IPS-15b (cell line): Measurements from ENCODE around the gene PGF.

Experiments used
- H3K27me3 ChIP-seq: one replicate; pipeline ENCODE4 v1.6.1; 2013; ENCODE audit warnings: low read length; ENCODE audit not compliant: control insufficient read depth, insufficient read depth
- H3K36me3 ChIP-seq: one replicate; pipeline ENCODE4 v1.6.1; 2013; ENCODE audit warnings: low read length; ENCODE audit not compliant: control insufficient read depth, insufficient read depth
- H3K4me1 ChIP-seq: one replicate; pipeline ENCODE4 v1.6.1; 2013; ENCODE audit warnings: mild to moderate bottlenecking, low read length; ENCODE audit not compliant: control insufficient read depth, insufficient read depth
- H3K4me3 ChIP-seq: one replicate; pipeline ENCODE4 v1.5.1; 2013; ENCODE audit warnings: low read depth, low read length
- H3K9ac ChIP-seq: one replicate; pipeline ENCODE4 v1.6.1; 2013; ENCODE audit warnings: low read depth, mild to moderate bottlenecking, low read length
- H3K9me3 ChIP-seq: one replicate; pipeline ENCODE4 v1.6.1; 2013; ENCODE audit warnings: mild to moderate bottlenecking, low read length; ENCODE audit not compliant: control insufficient read depth, insufficient read depth

Gene PGF

DNA sequence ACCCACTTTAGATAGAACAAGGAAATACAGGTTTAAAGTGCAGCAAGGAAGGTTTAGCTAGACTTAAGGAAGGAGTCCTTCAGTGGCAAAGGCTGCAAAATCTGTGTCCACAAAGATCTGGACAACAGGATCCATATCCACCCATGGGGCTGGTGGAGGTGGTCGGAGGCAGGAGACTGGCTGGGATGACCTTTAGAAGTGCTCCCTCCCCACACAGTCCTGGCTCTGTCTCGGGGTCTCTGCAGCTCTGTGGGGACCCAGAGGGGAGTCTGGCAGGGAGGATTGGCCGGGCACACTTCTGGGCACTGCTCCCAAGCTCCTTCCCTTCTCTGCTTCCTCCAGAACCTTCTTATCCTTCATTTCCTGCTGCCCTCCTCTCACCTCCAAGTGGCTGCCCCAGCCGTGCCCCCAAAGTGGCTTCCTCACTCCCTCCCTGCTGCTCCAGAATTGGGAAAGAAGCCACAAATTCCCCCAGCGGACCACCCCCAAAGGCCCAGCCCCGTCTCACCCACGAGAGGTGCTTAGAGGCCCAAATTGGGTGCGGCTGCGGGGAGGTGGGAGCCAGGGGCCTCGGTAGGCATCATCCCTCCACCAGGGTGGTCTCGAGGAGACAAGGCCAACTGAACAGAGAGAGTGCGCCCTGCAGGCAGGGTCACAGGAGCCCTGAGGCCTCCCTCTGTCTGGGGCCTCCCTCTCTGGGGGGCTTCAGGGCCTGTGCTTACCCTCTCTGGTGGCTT is 21.9 kb upstream of the PGF start:
- no peaks in the 10 kb centered on the region for H3K9me3 ChIP-seq
- no peaks in the 10 kb centered on the region for H3K36me3 ChIP-seq
- no peak overlapping the region for H3K9ac ChIP-seq
- peaks cover 2% of the 10 kb centered on the region for H3K4me1 ChIP-seq
- H3K4me3 ChIP-seq = no peak overlapping the region
- H3K27me3 ChIP-seq = no peaks in the 10 kb centered on the region

DNA sequence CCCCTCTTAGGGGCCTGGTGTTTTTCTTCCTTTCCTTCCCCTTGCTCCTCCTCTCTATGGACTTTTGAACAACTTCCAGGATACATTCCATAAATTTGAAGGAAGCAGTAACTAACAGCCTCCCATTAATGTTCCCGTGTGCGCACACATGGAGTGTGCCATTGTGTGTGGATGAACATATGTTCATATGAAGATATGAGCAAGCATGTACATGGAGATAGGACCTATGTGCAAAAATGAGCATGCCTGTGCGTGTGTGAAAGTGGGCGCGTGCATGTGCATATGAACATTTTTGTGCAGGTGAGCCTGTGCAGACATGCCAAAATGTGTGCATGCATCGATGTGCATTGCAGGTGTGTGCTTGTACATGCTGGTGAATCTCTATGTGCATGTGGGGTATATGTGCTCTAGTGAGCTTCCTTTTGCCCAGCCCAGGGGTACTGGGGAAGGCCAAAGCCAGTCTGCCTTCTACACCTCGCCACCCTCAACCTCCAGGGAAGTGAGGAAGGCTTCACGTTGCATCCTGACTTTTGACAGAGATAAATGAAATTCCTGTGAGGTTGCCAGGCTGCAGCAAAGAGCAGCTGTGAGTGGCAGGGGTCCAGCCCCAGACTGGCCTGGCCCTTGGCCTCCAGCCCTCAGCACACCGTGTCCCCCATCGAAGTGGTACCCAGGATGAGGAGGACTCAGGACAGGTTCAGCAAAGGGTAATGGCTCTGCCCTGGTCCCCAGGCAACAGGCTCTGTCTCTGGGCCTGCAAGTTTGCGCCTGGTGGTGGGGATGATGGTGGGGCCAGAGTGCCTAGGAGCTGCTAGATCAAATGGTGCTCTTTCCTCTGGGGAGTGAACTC is 21.1 kb upstream of the PGF start:
- Histone ChIP-seq H3K9me3 (no peaks in the 10 kb centered on the region), H3K4me1 (peaks cover 2% of the 10 kb centered on the region), H3K4me3 (no peak overlapping the region), H3K27me3 (no peaks in the 10 kb centered on the region), H3K36me3 (no peaks in the 10 kb centered on the region), H3K9ac (no peak overlapping the region)

DNA sequence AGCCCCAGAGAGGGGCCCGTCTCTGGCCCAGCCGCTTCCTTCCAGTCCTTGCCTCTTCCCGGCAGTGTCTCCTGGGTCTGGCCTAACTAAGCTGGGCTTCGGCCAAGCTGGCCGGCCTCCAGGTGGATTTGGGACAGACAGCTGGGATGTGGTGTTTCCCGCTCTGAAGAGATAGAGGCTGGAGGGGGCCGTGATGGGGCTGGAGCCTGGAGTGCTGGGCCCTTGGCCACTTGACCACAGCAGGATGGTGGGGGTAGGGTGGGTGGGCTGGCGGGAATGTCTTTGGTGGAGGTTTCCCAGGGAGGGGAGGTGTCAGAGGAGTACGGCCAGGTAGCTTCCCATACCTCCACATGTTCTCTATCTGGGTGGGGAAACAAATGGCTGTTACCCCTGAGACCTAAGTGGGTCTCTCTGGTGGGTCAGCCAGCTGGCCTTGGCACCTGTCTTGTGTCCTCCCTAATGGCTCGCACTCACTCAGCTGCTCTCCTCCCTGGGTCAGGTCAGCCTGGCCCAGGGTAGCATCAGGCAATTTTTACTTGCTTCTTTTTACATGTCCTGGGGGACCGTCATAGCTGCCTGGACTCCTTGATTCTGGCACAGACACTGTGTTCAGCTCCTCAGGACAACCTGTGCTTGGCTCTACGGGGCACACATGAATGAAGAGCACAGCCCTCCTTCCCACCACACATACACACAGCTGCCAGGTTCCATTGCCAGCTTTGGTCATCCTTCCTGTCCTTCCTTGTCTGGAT is 19.8 kb upstream of the PGF start:
- H3K4me3 ChIP-seq = no peak overlapping the region
- H3K9me3 ChIP-seq = no peaks in the 10 kb centered on the region
- no peaks in the 10 kb centered on the region for H3K27me3 ChIP-seq
- no peaks in the 10 kb centered on the region for H3K36me3 ChIP-seq
- H3K9ac ChIP-seq = no peak overlapping the region
- H3K4me1 ChIP-seq = peaks cover 2% of the 10 kb centered on the region

DNA sequence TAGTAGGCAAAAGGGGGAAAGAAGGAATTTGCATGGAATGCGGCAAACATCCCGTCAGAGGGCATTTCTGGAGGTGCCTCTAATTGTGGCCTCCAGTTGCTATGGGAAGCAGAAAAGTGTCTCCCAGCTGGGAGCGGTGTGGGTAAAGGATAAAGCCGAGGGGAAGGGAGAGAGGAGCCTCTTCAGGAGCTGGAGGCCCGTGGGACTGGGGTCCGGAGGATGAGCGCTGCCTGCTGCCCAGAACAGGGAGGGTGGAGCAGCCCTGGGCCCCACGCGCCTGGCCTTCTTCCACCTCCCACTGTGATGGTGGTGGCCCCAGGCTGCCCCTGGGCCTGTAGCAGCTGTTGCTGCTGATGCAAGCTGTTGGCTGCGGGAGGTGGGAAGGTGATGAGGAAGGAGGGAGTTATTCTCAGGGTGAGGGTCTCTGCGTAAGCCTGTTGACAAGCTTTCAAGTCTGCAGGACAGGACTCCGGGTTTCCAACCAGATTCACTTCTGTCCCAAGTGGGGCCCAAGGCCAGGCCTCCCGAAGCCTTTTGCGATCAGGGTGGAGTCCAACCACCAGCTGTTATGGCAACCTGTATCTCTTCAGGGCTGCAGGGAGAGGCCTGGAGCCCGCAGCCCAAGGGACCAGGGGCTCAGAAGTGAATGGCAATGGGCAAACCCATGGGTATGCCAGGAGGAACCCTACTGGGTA is 19.1 kb upstream of the PGF start:
- Histone ChIP-seq H3K4me3 (no peak overlapping the region), H3K9ac (no peak overlapping the region), H3K27me3 (no peaks in the 10 kb centered on the region), H3K4me1 (peaks cover 2% of the 10 kb centered on the region), H3K9me3 (no peaks in the 10 kb centered on the region), H3K36me3 (no peaks in the 10 kb centered on the region)

DNA sequence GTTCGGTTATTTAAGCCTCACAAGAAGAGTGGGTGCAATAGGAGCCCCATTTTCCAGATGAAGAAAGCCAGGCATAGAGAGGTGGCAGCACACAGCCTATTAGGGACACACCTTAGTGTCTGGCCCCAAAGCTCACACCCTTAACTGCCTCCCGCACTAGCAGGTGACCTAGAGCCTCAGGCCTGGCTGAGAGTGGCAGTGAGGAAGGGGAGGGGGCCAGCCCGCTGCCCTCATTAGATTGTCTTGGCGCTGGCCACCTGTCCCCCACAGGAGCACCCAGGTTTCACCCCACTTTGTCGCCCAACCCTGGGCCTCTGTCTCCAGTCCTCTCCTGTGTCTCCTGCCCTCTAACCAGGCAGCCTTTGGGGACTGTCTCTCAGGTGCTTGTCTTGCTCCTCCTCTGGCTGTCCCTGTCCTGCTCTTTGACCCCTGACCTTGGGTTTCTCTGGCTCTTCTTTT is 18.5 kb upstream of the PGF start:
- Histone ChIP-seq H3K9me3 (no peaks in the 10 kb centered on the region), H3K27me3 (no peaks in the 10 kb centered on the region), H3K9ac (no peak overlapping the region), H3K4me3 (no peak overlapping the region), H3K36me3 (no peaks in the 10 kb centered on the region), H3K4me1 (peaks cover under 1% of the 10 kb centered on the region)

DNA sequence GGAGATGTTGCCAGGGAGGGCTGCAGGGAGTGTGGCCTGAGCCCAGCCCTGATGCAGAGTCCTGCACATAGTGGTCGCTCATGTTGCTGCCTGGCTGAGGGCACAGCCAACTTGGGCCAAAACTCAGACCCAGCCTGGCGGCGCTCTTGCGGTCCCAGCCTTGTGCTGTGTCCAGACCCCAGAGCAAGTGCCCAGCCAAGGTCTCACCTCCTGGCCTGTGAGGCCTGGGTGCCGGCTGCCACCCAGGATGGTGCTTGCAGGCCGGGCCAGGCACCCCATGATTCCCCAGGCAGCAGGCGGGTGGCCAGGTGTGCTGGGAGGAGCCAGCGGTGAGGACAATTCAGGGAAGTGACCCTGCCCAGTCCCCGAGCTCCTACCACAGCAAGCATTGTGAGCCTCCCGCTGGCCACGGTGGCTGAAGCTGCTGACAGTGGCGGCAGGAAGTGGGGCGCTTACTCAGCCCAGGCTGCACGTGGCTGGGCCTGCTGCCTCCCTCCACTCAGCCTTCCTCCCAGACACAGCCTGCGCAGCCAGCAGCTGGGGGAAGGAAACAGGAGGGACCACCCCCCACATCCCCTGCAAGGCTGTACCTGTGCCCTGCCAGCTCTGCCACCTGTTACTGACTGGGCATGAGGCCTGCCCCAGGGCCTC is 17.7 kb upstream of the PGF start:
- no peaks in the 10 kb centered on the region for H3K9me3 ChIP-seq
- H3K36me3 ChIP-seq = no peaks in the 10 kb centered on the region
- no peak overlapping the region for H3K4me3 ChIP-seq
- no peaks in the 10 kb centered on the region for H3K4me1 ChIP-seq
- no peak overlapping the region for H3K9ac ChIP-seq
- no peaks in the 10 kb centered on the region for H3K27me3 ChIP-seq

DNA sequence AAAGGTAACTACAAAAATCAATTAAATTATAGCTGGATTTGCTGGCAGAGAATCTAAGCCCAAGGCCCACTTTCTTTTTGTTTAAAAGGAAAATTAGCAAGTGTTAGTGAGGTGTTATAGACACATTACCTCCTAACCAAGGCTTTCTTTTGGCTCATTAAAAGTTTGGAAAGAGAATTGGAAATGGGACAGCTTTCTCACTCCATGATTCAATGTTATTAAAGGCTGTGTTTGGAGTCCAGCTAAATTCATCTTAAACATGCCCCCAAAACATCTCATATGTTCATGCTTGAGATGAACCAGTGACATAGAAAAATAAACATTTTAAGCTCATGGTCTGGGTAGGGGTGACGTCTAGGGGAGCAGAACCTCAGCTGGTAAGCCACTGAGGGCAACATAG is 13.4 kb upstream of the PGF start:
- Histone ChIP-seq H3K4me3 (no peak overlapping the region), H3K9ac (no peak overlapping the region), H3K4me1 (no peaks in the 10 kb centered on the region), H3K9me3 (no peaks in the 10 kb centered on the region), H3K27me3 (no peaks in the 10 kb centered on the region), H3K36me3 (no peaks in the 10 kb centered on the region)

DNA sequence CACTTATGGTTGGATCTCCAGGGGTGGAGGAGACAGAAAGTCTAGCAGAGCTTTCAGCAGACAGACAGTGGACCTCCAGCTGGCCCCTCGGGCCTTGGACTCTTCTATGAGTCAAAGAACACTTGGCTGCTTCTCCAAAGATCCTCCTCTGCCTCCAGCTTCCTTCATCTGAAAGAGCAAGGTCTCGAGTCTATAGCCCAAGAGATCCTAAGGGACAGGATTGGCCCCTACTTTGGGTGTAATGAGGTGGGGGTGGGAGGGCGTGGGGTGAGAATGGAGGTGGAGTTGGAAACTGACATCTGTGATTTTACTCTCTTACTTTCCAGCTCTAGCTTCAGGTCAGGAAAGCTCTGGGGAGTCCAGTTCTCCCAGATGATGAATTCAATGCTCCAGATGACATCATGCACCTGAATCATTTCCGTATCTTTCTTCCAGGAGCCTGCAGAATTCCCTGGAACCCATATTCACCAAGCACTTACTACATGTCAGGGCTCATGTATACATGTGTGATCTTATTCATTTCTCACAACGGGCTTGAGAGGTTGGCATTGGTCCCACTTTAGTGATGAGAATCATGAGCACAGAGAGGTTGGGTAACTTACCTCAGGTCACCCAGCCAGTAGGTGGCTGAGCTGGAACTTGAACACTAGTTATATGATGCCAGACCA is 10.2 kb upstream of the PGF start:
- no peaks in the 10 kb centered on the region for H3K9me3 ChIP-seq
- H3K27me3 ChIP-seq = no peaks in the 10 kb centered on the region
- H3K4me1 ChIP-seq = peaks cover 2% of the 10 kb centered on the region
- no peak overlapping the region for H3K4me3 ChIP-seq
- no peaks in the 10 kb centered on the region for H3K36me3 ChIP-seq
- H3K9ac ChIP-seq = no peak overlapping the region

DNA sequence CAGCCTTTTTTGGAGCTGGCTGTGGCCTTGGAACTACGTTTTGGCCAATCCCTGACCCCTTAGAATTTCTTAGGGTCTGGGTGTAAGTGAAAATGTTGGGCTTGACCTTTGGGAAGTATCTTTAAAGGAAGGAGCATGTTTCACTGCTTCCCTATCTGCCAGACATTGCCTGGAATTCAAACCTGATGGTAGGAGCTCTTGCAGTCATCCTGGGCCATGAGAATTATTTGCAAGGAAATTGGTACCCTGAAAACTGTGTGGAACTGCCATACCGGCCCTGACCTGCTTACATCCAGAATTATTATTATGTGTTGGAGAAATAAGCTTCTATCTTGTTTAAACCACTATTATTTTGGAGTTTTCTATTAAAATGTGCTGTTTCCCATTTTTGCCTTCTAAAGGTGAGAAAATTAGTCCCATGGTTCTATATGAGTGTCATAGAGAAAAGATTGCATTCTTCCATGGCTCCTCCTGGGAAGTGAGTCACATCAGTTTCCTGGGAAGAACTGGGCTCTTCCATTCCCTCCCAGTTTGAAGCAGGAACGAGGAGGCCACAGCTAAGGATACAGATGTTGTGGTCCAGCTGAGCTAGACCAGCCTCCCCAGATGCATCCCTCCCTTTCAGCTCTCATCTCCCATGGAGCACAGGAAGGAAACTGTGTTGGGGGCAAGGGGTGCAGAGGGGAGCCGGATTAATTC is 9.5 kb upstream of the PGF start:
- Histone ChIP-seq H3K4me1 (peaks cover 2% of the 10 kb centered on the region), H3K9ac (no peak overlapping the region), H3K27me3 (no peaks in the 10 kb centered on the region)

DNA sequence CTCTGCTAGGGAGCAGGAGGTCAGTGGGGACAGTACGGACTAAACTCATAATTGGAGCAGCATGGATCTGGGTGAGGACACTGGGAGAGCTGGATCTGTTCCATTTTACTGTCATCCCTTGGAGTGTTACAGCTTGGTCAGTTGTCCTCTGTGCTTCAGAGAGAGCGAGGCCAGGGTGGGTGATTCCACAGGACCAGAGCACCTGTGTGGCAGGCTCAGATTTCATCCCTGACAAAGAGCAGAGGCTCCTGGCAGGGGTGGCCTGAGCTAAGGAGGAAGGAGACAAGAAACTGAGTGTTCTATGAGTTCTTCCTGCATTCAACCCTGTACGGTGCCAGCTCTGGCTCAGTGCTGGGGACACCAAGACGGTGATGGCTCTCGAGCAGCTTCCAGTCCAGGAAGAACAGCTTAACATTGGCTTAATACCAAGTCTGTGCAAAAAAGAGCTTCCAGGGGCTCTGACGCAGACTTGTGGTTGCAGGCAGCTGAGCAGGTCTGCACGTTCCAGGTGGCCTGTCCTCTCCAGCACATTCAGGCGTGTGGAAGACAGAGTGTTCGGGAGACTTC is 8.4 kb upstream of the PGF start:
- no peaks in the 10 kb centered on the region for H3K27me3 ChIP-seq
- H3K4me3 ChIP-seq = no peak overlapping the region
- H3K36me3 ChIP-seq = no peaks in the 10 kb centered on the region
- H3K9ac ChIP-seq = no peak overlapping the region
- peaks cover 2% of the 10 kb centered on the region for H3K4me1 ChIP-seq
- no peaks in the 10 kb centered on the region for H3K9me3 ChIP-seq

More for the DNA sequence above, 9.5 kb upstream of the PGF start:
- Histone ChIP-seq H3K9me3 (no peaks in the 10 kb centered on the region), H3K4me3 (no peak overlapping the region), H3K36me3 (no peaks in the 10 kb centered on the region)
